Endothelial cell of umbilical vein (primary cell): ENCODE measurements around the gene TOM1L2. TPM values are rescaled to one million over a fixed set of nuclear protein-coding genes. Genes with fewer than 3 reads are reported as not detected.

ENCODE experiments used
- BruUV-seq: library from RNA; stranded (reverse); fragments of 400-500 nt; replicated peaks from 2 replicates; lab custom pipeline; 2021; lab: Mats Ljungman, UMichigan
- CTCF ChIA-PET: fragments of 300-600, 350-600 bp; sonication (Branson Sonifier 250); formaldehyde crosslinking; loops from one replicate; lab custom pipeline; 2021; ENCODE audit warnings: antibody characterized with exemption, inconsistent platforms; lab: Charles Lee
- POLR2A ChIA-PET: fragments of 300-600, 350-600 bp; sonication (Branson Sonifier 250); formaldehyde crosslinking; loops from one replicate; lab custom pipeline; 2021; ENCODE audit warnings: antibody characterized with exemption, inconsistent platforms; lab: Charles Lee
- DNase-seq: peaks from one replicate; pipeline ENCODE4 v3.0.0-alpha.2; 2011; ENCODE audit warnings: low read depth, low spot score
- FAIRE-seq: peaks from 2 replicates; lab custom pipeline; 2011; peaks lifted over from hg19 to GRCh38; lab: Jason Lieb, UNC
- H2AFZ ChIP-seq: 2 replicates; pipeline ENCODE4 v1.6.0; 2012; ENCODE audit warnings: low read depth, low read length, control low read depth, inconsistent platforms
- H3K27ac ChIP-seq: 2 replicates; pipeline ENCODE4 v1.5.1; 2011; ENCODE audit warnings: low read depth, mild to moderate bottlenecking, control low read depth, low read length, moderate library complexity; ENCODE audit not compliant: insufficient read depth
- H3K27me3 ChIP-seq, 2 experiments: 2 replicates each; pipeline versions ENCODE4 v1.6.0 to v1.6.1; 2011; ENCODE audit warnings: low read length in 2 of 2, mixed read lengths in 1 of 2; ENCODE audit not compliant: control insufficient read depth in 2 of 2, insufficient read depth in 2 of 2
- H3K36me3 ChIP-seq, 2 experiments: 2 replicates in 1 of 2; 3 replicates in 1 of 2; pipeline ENCODE4 v1.5.1; 2011; ENCODE audit warnings: low read length in 2 of 2, mild to moderate bottlenecking in 1 of 2, moderate library complexity in 1 of 2; ENCODE audit not compliant: control insufficient read depth in 2 of 2, insufficient read depth in 2 of 2; ENCODE audit errors: extremely low read depth in 1 of 2
- H3K4me1 ChIP-seq: 3 replicates; pipeline ENCODE4 v1.5.1; 2011; ENCODE audit warnings: mild to moderate bottlenecking, low read length; ENCODE audit not compliant: control insufficient read depth, insufficient read depth; ENCODE audit errors: extremely low read depth
- H3K4me2 ChIP-seq: 2 replicates; pipeline ENCODE4 v1.6.1; 2011; ENCODE audit warnings: low read length, control low read depth, mixed read lengths; ENCODE audit not compliant: insufficient read depth
- H3K4me3 ChIP-seq, 3 experiments: fragments of 200-600 bp in 1 of 3; sonication (generic), shearing (Covaris generic) in 1 of 3; replicated peaks in 1 of 3; 2 replicates each; pipeline ENCODE4 v1.5.1; 2011 to 2016; ENCODE audit warnings: control low read depth in 3 of 3, low read length in 3 of 3, mild to moderate bottlenecking in 2 of 3, inconsistent platforms in 1 of 3, low read depth in 1 of 3, moderate library complexity in 1 of 3; ENCODE audit not compliant: insufficient read depth in 1 of 3
- H3K79me2 ChIP-seq: 2 replicates; pipeline ENCODE4 v1.6.0; 2012; ENCODE audit warnings: low read length, inconsistent platforms; ENCODE audit not compliant: control insufficient read depth, insufficient read depth
- H3K9ac ChIP-seq: replicated peaks from 2 replicates; pipeline ENCODE3; 2011; ENCODE audit warnings: low read length, control low read depth; ENCODE audit not compliant: insufficient read depth; ENCODE audit errors: extremely low read depth
- H3K9me1 ChIP-seq: replicated peaks from 3 replicates; pipeline ENCODE4 v1.6.0; 2011; ENCODE audit warnings: mild to moderate bottlenecking, low read length; ENCODE audit not compliant: control insufficient read depth, insufficient read depth; ENCODE audit errors: extremely low read depth
- H3K9me3 ChIP-seq: replicated peaks from 2 replicates; pipeline ENCODE4 v1.5.1; 2012; ENCODE audit warnings: low read length, inconsistent platforms; ENCODE audit not compliant: control insufficient read depth, insufficient read depth
- H4K20me1 ChIP-seq: replicated peaks from 2 replicates; pipeline ENCODE3; 2011; ENCODE audit warnings: mild to moderate bottlenecking, low read length; ENCODE audit not compliant: control insufficient read depth, insufficient read depth; ENCODE audit errors: extremely low read depth
- CTCF ChIP-seq, 2 donors: IDR thresholded peaks; 1 replicate in 1 of 2; 2 replicates in 1 of 2; pipeline ENCODE4 v1.5.1; 2011; ENCODE audit warnings: low read length in 2 of 2, mild to moderate bottlenecking in 2 of 2, moderate library complexity in 2 of 2, control low read depth in 1 of 2, inconsistent platforms in 1 of 2, low read depth in 1 of 2; ENCODE audit not compliant: insufficient read depth in 1 of 2; ENCODE audit errors: extremely low read depth in 1 of 2
- EZH2 ChIP-seq: IDR thresholded peaks from 2 replicates; pipeline ENCODE4 v1.6.1; 2012; ENCODE audit warnings: borderline replicate concordance, low read depth, mild to moderate bottlenecking, moderate library complexity, low read length, inconsistent platforms; ENCODE audit not compliant: severe bottlenecking
- FOS ChIP-seq: IDR thresholded peaks from 2 replicates; pipeline ENCODE4 v1.6.1; 2011; ENCODE audit warnings: mild to moderate bottlenecking, low read length, moderate library complexity, borderline replicate concordance; ENCODE audit not compliant: insufficient read depth
- GATA2 ChIP-seq: IDR thresholded peaks from 2 replicates; pipeline ENCODE4 v1.7.0; 2011; ENCODE audit warnings: low read depth, mild to moderate bottlenecking, moderate library complexity, mixed read lengths, low read length; ENCODE audit not compliant: insufficient read length, insufficient read depth
- MYC ChIP-seq: IDR thresholded peaks from one replicate; pipeline ENCODE4 v1.6.1; 2011; ENCODE audit warnings: mild to moderate bottlenecking, low read depth, low read length
- POLR2A ChIP-seq: IDR thresholded peaks from 2 replicates; pipeline ENCODE4 v1.6.1; 2012; ENCODE audit warnings: low read depth, mild to moderate bottlenecking, control low read depth, low read length
- POLR2AphosphoS5 ChIP-seq: IDR thresholded peaks from 2 replicates; pipeline ENCODE4 v1.6.1; 2012; ENCODE audit warnings: low read depth, mild to moderate bottlenecking, control low read depth, low read length, moderate library complexity; ENCODE audit not compliant: insufficient read depth
- dilution Hi-C: fragments of 300-500 bp; cut with MboI; formaldehyde crosslinking; loops from one replicate; pipeline ENCODE4 v1.15.0; 2019; ENCODE audit warnings: low sequenced_read_pairs; ENCODE audit not compliant: extremely low pct_ligation_motif_present
- intact Hi-C: fragments of 100-400 bp; cut with micrococcal nuclease; formaldehyde crosslinking; loops from one replicate; pipeline ENCODE4 v1.10.0; 2022
- polyA plus RNA-seq, 4 experiments: library from polyadenylated mRNA; depleted of rRNA in 3 of 4; stranded (reverse) in 3 of 4; unstranded in 1 of 4; fragments of >200 nt; gene quantifications; 2 replicates each; pipeline versions ENCODE4 v1.2.1 to v1.2.3, GENCODE V29; 2011 to 2012; ENCODE audit warnings: missing spikeins in 1 of 4
- total RNA-seq: library from RNA; stranded (reverse); gene quantifications from 2 replicates; pipeline ENCODE4 v1.2.3, GENCODE V29; 2021

TOM1L2 gene
- total and polyA plus RNA-seq, 2 donors (not counting 3 experiments of a cell fraction or from before 2014, with no cell fraction given) = 31.7 to 37.6 TPM

GRCh38 chr17:17929655-17930380, 42.4 kb downstream of the TOM1L2 start:
- Histone ChIP-seq H4K20me1 (no peaks in the 10 kb centered on the region), H3K4me3 (no peak overlapping the region), H3K27ac (no peak overlapping the region), H2AFZ (no peak overlapping the region), H3K27me3 (no peaks in the 10 kb centered on the region), H3K4me2 (no peak overlapping the region), H3K9me3 (no peaks in the 10 kb centered on the region), H3K9me1 (no peaks in the 10 kb centered on the region), H3K9ac (no peak overlapping the region), H3K79me2 (no peaks in the 10 kb centered on the region), H3K36me3 (no peaks in the 10 kb centered on the region), H3K4me1 (peaks cover 7% of the 10 kb centered on the region)
- FAIRE-seq (peak; percentile 33), DNase-seq (no peak)
- no peak for TF ChIP-seq FOS
- intact Hi-C loops (no loop called here), dilution Hi-C loops (no loop called here)
- no TSS peak for BruUV-seq
- CTCF ChIA-PET = interaction anchor here (3.0 kb wide), 1 partner anchor 11 kb away, joined by 20 read pairs; no protein-coding TSS in a partner anchor
- POLR2A ChIA-PET = no interaction called here

- POLR2A ChIA-PET = no interaction called here
Observed at GRCh38 chr17:17928398-17929287, 43.6 kb downstream of the TOM1L2 start.

More at GRCh38 chr17:17928398-17929287, 43.6 kb downstream of the TOM1L2 start:
- no peaks in the 10 kb centered on the region for H4K20me1 ChIP-seq
- H3K9ac ChIP-seq = no peak overlapping the region
- no peak for TF ChIP-seq GATA2
- TF ChIP-seq FOS = no peak
- no peak for TF ChIP-seq POLR2AphosphoS5
- no peak for TF ChIP-seq POLR2A
- no peak for TF ChIP-seq EZH2
- TF ChIP-seq MYC = no peak
- TF ChIP-seq CTCF (IDR thresholded peaks at IDR 0.05; ENCODE audit: extremely low read depth in 1 of 2, insufficient read depth in 1 of 2, low read depth in 1 of 2, low read length in 2 of 2) = no peak
- H3K9me1 ChIP-seq = no peaks in the 10 kb centered on the region
- H3K27ac ChIP-seq = peak overlapping the region; percentile 14
- no peak overlapping the region for H3K4me3 ChIP-seq
- intact Hi-C loops (no loop called here), dilution Hi-C loops (no loop called here)
- peak overlapping the region; percentile 6 for H2AFZ ChIP-seq
- BruUV-seq = no TSS peak
- CTCF ChIA-PET = interaction anchor here (1.4 to 3.0 kb wide), 3 partner anchors 9 to 18 kb away, joined by 4 to 20 read pairs (median 14); no protein-coding TSS in a partner anchor
- no peaks in the 10 kb centered on the region for H3K79me2 ChIP-seq
- H3K36me3 ChIP-seq = no peaks in the 10 kb centered on the region
- no peaks in the 10 kb centered on the region for H3K9me3 ChIP-seq
- FAIRE-seq (peak; percentile 77), DNase-seq (peak; percentile 65)
- H3K4me2 ChIP-seq = no peak overlapping the region
- H3K27me3 ChIP-seq = no peaks in the 10 kb centered on the region
- H3K4me1 ChIP-seq = peaks cover 7% of the 10 kb centered on the region
